ENCODE results near the gene RAB37.

The RAB37 gene

GRCh38 chr17:74744714-74745547 is 7.9 kb downstream of the RAB37 start:
- peak; percentile 82 for DNase-seq (ENCODE audit: low read depth)

- no peak for DNase-seq (ENCODE audit: low read depth)
Measured at GRCh38 chr17:74745548-74746177, 8.6 kb downstream of the RAB37 start.

GRCh38 chr17:74746376-74746775 is 9.3 kb downstream of the RAB37 start:
- no peak for DNase-seq (ENCODE audit: low read depth)

- DNase-seq (ENCODE audit: low read depth): no peak
Measured at GRCh38 chr17:74746922-74747321, 9.9 kb downstream of the RAB37 start.

- no peak for DNase-seq (ENCODE audit: low read depth)
Measured at GRCh38 chr17:74748279-74748528, 11.1 kb downstream of the RAB37 start.

- peak; percentile 94 for DNase-seq (ENCODE audit: low read depth)
Measured at GRCh38 chr17:74748529-74749278, 11.6 kb downstream of the RAB37 start, which contains the start of gene NHERF1. NHERF1 (plus strand) TSS chr17:74748628; CDS start chr17:74748847, 219 bp downstream.

- peak; percentile 27 for DNase-seq (ENCODE audit: low read depth)
Measured at GRCh38 chr17:74749279-74750038, 12.4 kb downstream of the RAB37 start.

GRCh38 chr17:74750039-74750326 is 12.9 kb downstream of the RAB37 start:
- DNase-seq (ENCODE audit: low read depth): no peak

GRCh38 chr17:74750327-74751069 is 13.4 kb downstream of the RAB37 start:
- DNase-seq (ENCODE audit: low read depth): no peak

- no peak for DNase-seq (ENCODE audit: low read depth)
Measured at GRCh38 chr17:74752415-74752814, 15.4 kb downstream of the RAB37 start.

GRCh38 chr17:74752822-74753401 is 15.9 kb downstream of the RAB37 start:
- DNase-seq (ENCODE audit: low read depth): no peak

- DNase-seq (ENCODE audit: low read depth): no peak
Measured at GRCh38 chr17:74754832-74755231, 17.8 kb downstream of the RAB37 start.

GRCh38 chr17:74755533-74755932 is 18.5 kb downstream of the RAB37 start:
- DNase-seq (ENCODE audit: low read depth): no peak

GRCh38 chr17:74756891-74757290 is 19.8 kb downstream of the RAB37 start:
- DNase-seq (ENCODE audit: low read depth): no peak

- no peak for DNase-seq (ENCODE audit: low read depth)
Measured at GRCh38 chr17:74757502-74757901, 20.4 kb downstream of the RAB37 start.

GRCh38 chr17:74757931-74758847 is 21.1 kb downstream of the RAB37 start:
- no peak for DNase-seq (ENCODE audit: low read depth)

- DNase-seq (ENCODE audit: low read depth): no peak
Measured at GRCh38 chr17:74758848-74759168, 21.8 kb downstream of the RAB37 start.

GRCh38 chr17:74759243-74759801 is 22.3 kb downstream of the RAB37 start:
- DNase-seq (ENCODE audit: low read depth): no peak

GRCh38 chr17:74759941-74760340 is 22.9 kb downstream of the RAB37 start:
- DNase-seq (ENCODE audit: low read depth): no peak
